ENCODE measurements around the gene CLTA.
A peak's percentile ranks its signal among the peaks of the same experiment; 100 is the strongest.
"Not testable (repeated sequence)": the region's sequence is repeated elsewhere in the genome, so short reads cannot be mapped to it uniquely, and the experiment has no call there.

CLTA gene

DNA sequence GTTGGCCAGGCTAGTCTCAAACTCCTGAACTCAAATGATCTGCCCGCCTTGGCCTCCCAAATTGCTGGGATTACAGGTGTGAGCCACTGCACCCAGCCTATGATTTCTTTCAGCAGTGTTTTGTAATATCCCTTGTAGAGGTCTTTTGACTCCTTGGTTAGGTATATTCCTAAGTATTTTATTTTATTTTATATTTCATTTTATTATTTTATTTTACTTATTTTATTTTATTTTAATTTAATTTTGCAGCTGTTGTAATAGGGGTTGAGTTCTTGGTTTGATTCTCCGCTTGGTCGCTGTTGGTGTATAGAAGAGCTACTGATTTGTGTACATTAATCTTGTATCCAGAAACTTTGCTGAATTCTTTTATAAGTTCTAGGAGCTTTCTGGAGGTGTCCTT, 49.0 kb downstream of the CLTA start:
- not testable (repeated sequence) for DNase-seq (ENCODE audit: low read depth, low spot score)

DNA sequence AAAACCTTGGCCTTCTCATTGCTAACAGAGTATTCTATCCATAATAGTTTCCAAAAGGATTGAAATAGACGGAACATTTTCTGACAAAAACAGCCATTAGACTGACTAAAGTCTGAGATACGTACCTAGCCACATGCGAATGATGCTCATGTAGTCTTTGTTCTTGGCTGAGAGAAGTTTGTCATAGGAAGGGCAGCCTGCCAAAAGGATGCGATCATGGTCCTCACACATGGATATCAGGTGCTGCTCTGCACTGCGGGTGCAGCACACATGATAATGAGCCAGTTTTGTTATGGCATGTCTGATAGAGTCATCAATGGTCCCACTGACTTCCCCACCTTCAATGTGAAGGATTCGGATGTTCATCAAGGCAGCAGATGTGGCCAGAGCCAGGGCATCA, 55.2 kb downstream of the CLTA start:
- no peak for DNase-seq (ENCODE audit: low read depth, low spot score)

DNA sequence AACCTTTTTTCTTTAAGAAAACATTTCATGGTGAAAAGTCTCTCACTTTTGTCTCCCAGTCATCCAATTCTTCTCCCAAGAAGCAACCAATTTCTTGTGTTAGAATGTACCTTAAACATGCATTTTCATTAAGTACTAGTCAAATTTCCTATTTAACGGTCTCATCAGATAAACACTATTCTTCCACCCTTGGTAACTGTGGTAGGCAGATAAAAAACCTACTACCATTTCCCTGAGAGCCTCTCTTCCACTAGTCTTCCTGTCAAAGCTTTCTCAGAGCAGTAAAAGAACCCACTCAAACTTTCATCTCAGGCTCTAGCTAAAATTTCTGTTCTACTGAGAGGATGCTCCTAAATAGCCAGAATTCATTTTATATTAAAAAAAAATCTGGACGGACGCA, 56.6 kb downstream of the CLTA start:
- no peak for DNase-seq (ENCODE audit: low read depth, low spot score)

- DNase-seq (ENCODE audit: low read depth, low spot score) = peak; percentile 16
Measured at GRCh38 chr9:36248061-36248460, 57.3 kb downstream of the CLTA start.

DNA sequence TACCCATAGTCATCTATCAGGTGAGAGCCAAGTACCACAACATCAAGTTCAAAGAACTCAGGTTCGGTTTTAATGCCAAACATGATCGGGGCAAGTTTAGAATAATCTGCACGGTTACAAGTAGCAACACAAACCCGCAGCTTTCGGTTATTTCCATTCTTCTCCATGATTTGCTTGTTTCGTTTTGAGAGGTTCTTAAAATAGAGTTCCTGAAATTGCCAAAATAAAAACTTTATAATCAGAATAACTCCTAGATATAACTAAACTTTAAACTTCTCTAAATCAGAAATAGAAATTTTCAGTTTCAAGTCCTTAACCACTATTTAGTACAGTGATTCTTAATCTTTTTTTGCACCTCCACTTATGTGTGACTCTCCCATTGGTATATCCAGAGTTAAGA, 58.5 kb downstream of the CLTA start:
- no peak for DNase-seq (ENCODE audit: low read depth, low spot score)

DNA sequence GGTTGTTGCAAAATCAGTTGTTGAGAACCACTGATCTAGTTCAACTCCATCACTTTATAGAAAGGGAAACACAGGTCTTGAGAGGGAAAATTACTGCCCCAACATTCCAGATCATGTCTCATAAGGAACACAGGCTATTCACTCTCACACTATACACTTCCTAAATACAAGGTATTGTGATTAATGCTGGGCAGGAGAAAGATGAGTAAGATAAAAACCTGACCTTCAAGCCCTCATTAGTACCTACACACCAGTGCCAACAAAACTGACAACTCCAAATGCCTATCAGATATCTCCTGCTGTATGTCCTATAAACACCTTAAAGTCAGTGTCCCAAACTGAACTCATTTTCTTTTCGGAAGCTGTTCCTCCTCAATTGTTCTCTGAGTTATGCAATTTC, 59.4 kb downstream of the CLTA start:
- no peak for DNase-seq (ENCODE audit: low read depth, low spot score)

DNA sequence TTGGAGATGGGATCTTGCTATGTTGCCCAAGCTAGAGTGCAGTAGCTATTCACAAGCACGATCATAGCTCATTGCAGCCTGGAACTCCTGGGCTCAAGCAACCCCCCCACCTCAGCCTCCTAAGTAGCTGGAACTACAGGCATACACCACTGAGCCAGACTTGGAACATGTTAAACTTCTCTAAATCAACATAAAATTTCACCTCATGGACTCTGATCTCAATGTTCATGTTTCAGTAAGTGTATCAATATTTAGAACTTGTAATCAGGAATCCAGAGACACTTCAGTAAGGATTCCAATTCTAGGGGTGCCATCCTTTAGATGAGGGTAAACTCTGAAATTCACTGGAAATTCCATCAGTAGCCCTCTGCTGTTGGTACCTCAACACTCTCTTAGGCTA, 60.7 kb downstream of the CLTA start:
- no peak for DNase-seq (ENCODE audit: low read depth, low spot score)

DNA sequence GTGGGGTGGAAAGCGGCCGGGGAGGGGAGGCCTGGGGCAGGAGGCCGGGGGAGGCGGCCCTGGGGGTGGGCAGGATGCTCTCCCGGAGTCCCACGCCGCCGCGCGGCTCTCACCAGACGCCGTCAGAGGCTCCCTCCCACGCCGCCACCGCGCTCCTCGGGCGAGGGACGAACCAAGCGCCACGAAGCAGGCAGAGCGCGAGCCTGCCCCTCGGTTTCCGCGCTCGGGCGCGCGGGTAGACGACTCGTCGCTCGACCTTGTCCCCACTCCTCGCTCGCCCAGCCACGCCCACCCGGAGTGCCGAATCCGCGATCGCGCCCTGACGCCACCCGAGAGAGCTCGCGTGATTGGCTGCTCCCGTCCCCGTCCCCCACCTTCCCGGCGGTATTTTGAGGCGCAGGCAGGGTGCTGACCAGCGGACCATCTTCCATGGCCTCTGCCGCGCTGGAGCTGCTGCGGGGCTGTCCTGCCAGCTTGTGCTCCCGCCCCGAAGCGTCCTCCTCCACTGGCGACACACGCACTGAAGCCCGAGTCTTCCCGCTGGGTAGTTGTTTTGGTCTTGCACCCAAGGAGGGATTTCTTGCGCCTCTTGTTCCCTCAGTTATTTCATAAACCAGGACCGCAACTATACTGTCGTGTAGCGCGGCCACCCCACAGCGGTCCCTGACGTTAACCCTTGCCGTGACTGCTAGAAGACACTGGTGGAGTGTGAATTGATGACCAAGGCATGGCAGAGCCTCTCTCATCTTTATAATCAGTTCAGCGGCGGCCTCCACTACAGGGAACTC, 67.7 kb downstream of the CLTA start, which contains the start of gene GNE:
Gene GNE, minus strand, starts transcription at position 241 of the 788 bp plus-strand sequence. CDS start 9,093 bp downstream, outside the sequence.
- DNase-seq (ENCODE audit: low read depth, low spot score) = peak; percentile 99

- no peak for DNase-seq (ENCODE audit: low read depth, low spot score)
Measured at GRCh38 chr9:36258996-36259533, 68.3 kb downstream of the CLTA start.
